GM23338 (cell line): Measurements from ENCODE around the gene SCNN1G. TPM values are rescaled to one million over a fixed set of nuclear protein-coding genes. Genes with fewer than 3 reads are reported as not detected.

Source experiments
- ATAC-seq: fragments of 200-7000 bp; cut with Tn5 transposase; 3 replicates; pipeline ENCODE4 v1.9.1; 2020
- DNase-seq: peaks from one replicate; pipeline ENCODE4 v3.0.0-alpha.2; 2015; ENCODE audit warnings: low spot score
- H2AFZ ChIP-seq: fragments of 200-600 bp; sonication (generic); 2 replicates; pipeline ENCODE4 v1.8.0; 2016; ENCODE audit warnings: antibody characterized with exemption, mild to moderate bottlenecking, moderate library complexity
- H3F3A ChIP-seq: fragments of 200-600 bp; sonication (generic); replicated peaks from 2 replicates; pipeline ENCODE4 v1.8.0; 2017; ENCODE audit warnings: antibody characterized with exemption, mixed run types, low read depth
- H3K27ac ChIP-seq: fragments of 200-600 bp; sonication (generic); 2 replicates; pipeline ENCODE4 v1.6.1; 2016; ENCODE audit warnings: low read depth
- H3K27me3 ChIP-seq: fragments of 200-600 bp; sonication (generic); 2 replicates; pipeline ENCODE4 v1.8.0; 2016; ENCODE audit warnings: mild to moderate bottlenecking, mixed run types, moderate library complexity; ENCODE audit not compliant: insufficient read depth
- H3K36me3 ChIP-seq: fragments of 200-600 bp; sonication (generic); 2 replicates; pipeline ENCODE4 v1.8.0; 2016; ENCODE audit warnings: mild to moderate bottlenecking; ENCODE audit not compliant: insufficient read depth
- H3K4me1 ChIP-seq: fragments of 200-600 bp; sonication (generic); 2 replicates; pipeline ENCODE4 v1.8.0; 2016; ENCODE audit warnings: mild to moderate bottlenecking, moderate library complexity; ENCODE audit not compliant: insufficient read depth
- H3K4me2 ChIP-seq: fragments of 200-600 bp; sonication (generic); 2 replicates; pipeline ENCODE4 v1.7.1; 2017; ENCODE audit warnings: mixed run types
- H3K4me3 ChIP-seq: fragments of 200-600 bp; sonication (generic); 2 replicates; pipeline ENCODE4 v1.6.1; 2016; ENCODE audit warnings: mixed run types
- H3K79me2 ChIP-seq: fragments of 200-600 bp; sonication (generic); replicated peaks from 2 replicates; pipeline ENCODE4 v1.8.0; 2017; ENCODE audit warnings: mild to moderate bottlenecking; ENCODE audit not compliant: insufficient read depth
- H3K9me2 ChIP-seq: fragments of 200-600 bp; sonication (generic); 2 replicates; pipeline ENCODE4 v1.8.0; 2017; ENCODE audit not compliant: insufficient read depth
- H4K20me1 ChIP-seq: fragments of 200-600 bp; sonication (generic); replicated peaks from 2 replicates; pipeline ENCODE4 v1.8.0; 2017; ENCODE audit warnings: mild to moderate bottlenecking; ENCODE audit not compliant: insufficient read depth
- H3K27ac Mint-ChIP-seq: 2 replicates; pipeline ENCODE4 v1.8.0; 2020; ENCODE audit warnings: inconsistent platforms, mild to moderate bottlenecking, moderate library complexity, mixed read lengths
- H3K27me3 Mint-ChIP-seq: 3 replicates; pipeline ENCODE4 v1.8.0; 2022; ENCODE audit warnings: low read depth, mild to moderate bottlenecking, moderate library complexity, mixed read lengths, inconsistent platforms; ENCODE audit not compliant: insufficient read depth, poor library complexity
- H3K36me3 Mint-ChIP-seq: 3 replicates; pipeline ENCODE4 v1.8.0; 2021; ENCODE audit warnings: low read depth, mild to moderate bottlenecking, inconsistent platforms, moderate library complexity, mixed read lengths
- H3K4me1 Mint-ChIP-seq: 3 replicates; pipeline ENCODE4 v1.8.0; 2020; ENCODE audit warnings: mild to moderate bottlenecking, inconsistent platforms, mixed read lengths
- H3K4me3 Mint-ChIP-seq: 3 replicates; pipeline ENCODE4 v1.8.0; 2021; ENCODE audit warnings: moderate library complexity, mild to moderate bottlenecking, inconsistent platforms, mixed read lengths
- H3K9me3 Mint-ChIP-seq: 3 replicates; pipeline ENCODE4 v1.8.0; 2020; ENCODE audit warnings: moderate library complexity, mild to moderate bottlenecking, inconsistent platforms, mixed read lengths
- CREB1 ChIP-seq: fragments of 250-450 bp; sonication (Bioruptor Pico); IDR thresholded peaks from 2 replicates; pipeline ENCODE4 v1.5.0; 2020; ENCODE audit warnings: low read depth, mild to moderate bottlenecking, moderate library complexity
- ETS1 ChIP-seq: IDR thresholded peaks from 2 replicates; pipeline ENCODE4 v1.6.1; 2016; ENCODE audit warnings: antibody characterized with exemption
- EZH2 ChIP-seq: fragments of 200-600 bp; sonication (generic); IDR thresholded peaks from one replicate; pipeline ENCODE4 v1.8.0; 2017; ENCODE audit warnings: antibody characterized with exemption, mild to moderate bottlenecking, low read depth; ENCODE audit not compliant: unreplicated experiment
- EZH2phosphoT487 ChIP-seq: fragments of 200-600 bp; sonication (generic); IDR thresholded peaks from one replicate; pipeline ENCODE4 v1.8.1; 2018; ENCODE audit warnings: antibody characterized with exemption; ENCODE audit not compliant: unreplicated experiment
- JUNB ChIP-seq: IDR thresholded peaks from one replicate; pipeline ENCODE4 v1.6.1; 2016; ENCODE audit warnings: antibody characterized with exemption; ENCODE audit not compliant: unreplicated experiment
- NANOG ChIP-seq: IDR thresholded peaks from 2 replicates; pipeline ENCODE4 v1.6.1; 2016; ENCODE audit warnings: antibody characterized with exemption, borderline replicate concordance
- POLR2AphosphoS5 ChIP-seq: IDR thresholded peaks from 2 replicates; pipeline ENCODE4 v1.6.1; 2016; ENCODE audit warnings: antibody characterized with exemption, low read depth
- STAT1 ChIP-seq: IDR thresholded peaks from one replicate; pipeline ENCODE4 v1.6.1; 2016; ENCODE audit warnings: antibody characterized with exemption; ENCODE audit not compliant: unreplicated experiment
- ZNF114 ChIP-seq: fragments of 250-450 bp; sonication (Bioruptor Pico); IDR thresholded peaks from 2 replicates; pipeline ENCODE4 v1.5.0; 2020; ENCODE audit warnings: mild to moderate bottlenecking, moderate library complexity
- ZNF331 ChIP-seq: fragments of 250-450 bp; sonication (Bioruptor Pico); IDR thresholded peaks from 2 replicates; pipeline ENCODE4 v1.5.0; 2020; ENCODE audit warnings: low read depth, mild to moderate bottlenecking, moderate library complexity
- ZNF462 ChIP-seq: fragments of 250-450 bp; sonication (Bioruptor Pico); IDR thresholded peaks from 2 replicates; pipeline ENCODE4 v1.5.0; 2020; ENCODE audit warnings: mild to moderate bottlenecking, moderate library complexity
- polyA plus RNA-seq: library from polyadenylated mRNA; unstranded; fragments of >200 nt; fragmentation: Nextera tagmentation; extraction: Ambion mirVana; gene quantifications from 2 replicates; pipeline ENCODE4 v1.2.1, GENCODE V29; 2016
- total RNA-seq: library from RNA; depleted of rRNA; stranded (reverse); fragments of >200 nt; shearing (Covaris generic); gene quantifications from 2 replicates; pipeline ENCODE4 v1.2.3, GENCODE V29; 2014
- TF ChIP-seq, protein P1 (sequence below), 2 experiments: fragments of 200-600 bp in 1 of 2; sonication (generic) in 1 of 2; conservative IDR thresholded peaks; 2 replicates each; pipeline versions ENCODE4 v1.5.1 to v1.6.1; 2016 to 2017; ENCODE audit warnings: antibody characterized with exemption in 2 of 2, low read depth in 2 of 2, mild to moderate bottlenecking in 2 of 2, moderate library complexity in 1 of 2

The SCNN1G gene
- total and polyA plus RNA-seq, 2 experiments from 2014 or later, result 0.97 to 1.1 TPM

- H2AFZ ChIP-seq, result no peak overlapping the region
- ATAC-seq, result no peak
- TF ChIP-seq CREB1 (no peak), ZNF114 (no peak), ZNF331 (CRISPR knock-in tag) (no peak), JUNB (no peak), EZH2phosphoT487 (no peak), EZH2 (no peak), POLR2AphosphoS5 (no peak), STAT1 (no peak), NANOG (no peak), ETS1 (no peak), ZNF462 (CRISPR knock-in tag) (no peak)
- TF ChIP-seq, protein P1, sequence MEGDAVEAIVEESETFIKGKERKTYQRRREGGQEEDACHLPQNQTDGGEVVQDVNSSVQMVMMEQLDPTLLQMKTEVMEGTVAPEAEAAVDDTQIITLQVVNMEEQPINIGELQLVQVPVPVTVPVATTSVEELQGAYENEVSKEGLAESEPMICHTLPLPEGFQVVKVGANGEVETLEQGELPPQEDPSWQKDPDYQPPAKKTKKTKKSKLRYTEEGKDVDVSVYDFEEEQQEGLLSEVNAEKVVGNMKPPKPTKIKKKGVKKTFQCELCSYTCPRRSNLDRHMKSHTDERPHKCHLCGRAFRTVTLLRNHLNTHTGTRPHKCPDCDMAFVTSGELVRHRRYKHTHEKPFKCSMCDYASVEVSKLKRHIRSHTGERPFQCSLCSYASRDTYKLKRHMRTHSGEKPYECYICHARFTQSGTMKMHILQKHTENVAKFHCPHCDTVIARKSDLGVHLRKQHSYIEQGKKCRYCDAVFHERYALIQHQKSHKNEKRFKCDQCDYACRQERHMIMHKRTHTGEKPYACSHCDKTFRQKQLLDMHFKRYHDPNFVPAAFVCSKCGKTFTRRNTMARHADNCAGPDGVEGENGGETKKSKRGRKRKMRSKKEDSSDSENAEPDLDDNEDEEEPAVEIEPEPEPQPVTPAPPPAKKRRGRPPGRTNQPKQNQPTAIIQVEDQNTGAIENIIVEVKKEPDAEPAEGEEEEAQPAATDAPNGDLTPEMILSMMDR (conservative IDR thresholded peaks at IDR 0.05; ENCODE audit: low read depth in 2 of 2), result no peak
- H3K4me2 ChIP-seq, result no peak overlapping the region
- H3K4me1 Mint-ChIP-seq, result no peaks in the 10 kb centered on the region
- no peaks in the 10 kb centered on the region for H3F3A ChIP-seq
- no peaks in the 10 kb centered on the region for H4K20me1 ChIP-seq
- no peaks in the 10 kb centered on the region for H3K9me2 ChIP-seq
- no peaks in the 10 kb centered on the region for H3K9me3 Mint-ChIP-seq
- peaks cover 3% of the 10 kb centered on the region for H3K27me3 Mint-ChIP-seq
- H3K27ac ChIP-seq, result no peak overlapping the region
- H3K27ac Mint-ChIP-seq, result no peak overlapping the region
- no peak for DNase-seq
- no peaks in the 10 kb centered on the region for H3K27me3 ChIP-seq
- no peaks in the 10 kb centered on the region for H3K79me2 ChIP-seq
- no peaks in the 10 kb centered on the region; the same call in 2 of the 3 replicates for H3K36me3 Mint-ChIP-seq
- H3K4me3 ChIP-seq, result no peak overlapping the region
- no peaks in the 10 kb centered on the region for H3K4me1 ChIP-seq
- no peaks in the 10 kb centered on the region for H3K36me3 ChIP-seq
- no peak overlapping the region for H3K4me3 Mint-ChIP-seq
Observed at GRCh38 chr16:23215435-23215834, 32.9 kb downstream of the SCNN1G start.
